HK-2 (cell line): ENCODE results near the gene WAC.

ENCODE experiments used
- DNase-seq: peaks from one replicate; pipeline ENCODE4 v3.0.0-alpha.2; 2018; ENCODE audit not compliant: unreplicated experiment

Gene WAC

GRCh38 chr10:28668363-28669226, 135.7 kb downstream of the WAC start:
- no peak for DNase-seq

- DNase-seq: no peak
Observed at GRCh38 chr10:28669227-28670173, 136.6 kb downstream of the WAC start.
